ENCODE measurements around the gene SNX7. TPM values are rescaled to one million over a fixed set of nuclear protein-coding genes. Genes with fewer than 3 reads are reported as not detected.

The SNX7 gene
- total RNA-seq, 1 donor from 2014 or later: 34.0 TPM

DNA sequence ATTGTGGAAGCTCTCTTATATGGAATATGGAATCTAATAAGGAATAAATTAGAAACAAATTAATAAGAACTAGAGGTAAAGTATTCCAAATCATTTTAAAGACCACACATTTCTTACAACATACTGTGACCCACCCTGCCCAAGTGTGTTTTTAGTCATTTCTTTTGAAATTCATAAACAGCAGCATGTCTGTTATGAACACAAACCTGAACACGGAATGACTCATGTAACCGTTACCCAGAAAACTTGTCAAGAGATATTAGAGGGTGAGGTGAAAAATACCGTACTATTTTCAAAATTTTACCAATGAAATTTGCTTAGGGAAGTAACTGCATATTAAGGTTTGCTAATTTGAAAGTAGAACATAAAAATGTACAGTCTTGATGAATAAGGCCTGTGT, 48.4 kb downstream of the SNX7 start:
- Mint-ChIP-seq H3K27me3 (ENCODE audit: low read depth) (no peaks in the 10 kb centered on the region), H3K36me3 (ENCODE audit: low read depth) (peaks cover 15% of the 10 kb centered on the region), H3K4me1 (ENCODE audit: low read depth) (no peaks in the 10 kb centered on the region), H3K27ac (ENCODE audit: unreplicated experiment) (no peak overlapping the region), H3K9me3 (ENCODE audit: low read depth) (peaks cover 12% of the 10 kb centered on the region), H3K4me3 (ENCODE audit: unreplicated experiment) (no peak overlapping the region)
- no peak for DNase-seq (ENCODE audit: low spot score)
- TF ChIP-seq CTCF (IDR thresholded peaks at IDR 0.05): no peak

GRCh38 chr1:98723574-98723973, 62.1 kb downstream of the SNX7 start:
- TF ChIP-seq CTCF (IDR thresholded peaks at IDR 0.05): no peak
- Mint-ChIP-seq H3K4me3 (ENCODE audit: unreplicated experiment) (no peak overlapping the region), H3K27ac (ENCODE audit: unreplicated experiment) (no peak overlapping the region), H3K36me3 (ENCODE audit: low read depth) (peaks cover 18% of the 10 kb centered on the region), H3K9me3 (ENCODE audit: low read depth) (peaks cover 12% of the 10 kb centered on the region), H3K27me3 (ENCODE audit: low read depth) (no peaks in the 10 kb centered on the region), H3K4me1 (ENCODE audit: low read depth) (no peaks in the 10 kb centered on the region)
- DNase-seq (ENCODE audit: low spot score): no peak

DNA sequence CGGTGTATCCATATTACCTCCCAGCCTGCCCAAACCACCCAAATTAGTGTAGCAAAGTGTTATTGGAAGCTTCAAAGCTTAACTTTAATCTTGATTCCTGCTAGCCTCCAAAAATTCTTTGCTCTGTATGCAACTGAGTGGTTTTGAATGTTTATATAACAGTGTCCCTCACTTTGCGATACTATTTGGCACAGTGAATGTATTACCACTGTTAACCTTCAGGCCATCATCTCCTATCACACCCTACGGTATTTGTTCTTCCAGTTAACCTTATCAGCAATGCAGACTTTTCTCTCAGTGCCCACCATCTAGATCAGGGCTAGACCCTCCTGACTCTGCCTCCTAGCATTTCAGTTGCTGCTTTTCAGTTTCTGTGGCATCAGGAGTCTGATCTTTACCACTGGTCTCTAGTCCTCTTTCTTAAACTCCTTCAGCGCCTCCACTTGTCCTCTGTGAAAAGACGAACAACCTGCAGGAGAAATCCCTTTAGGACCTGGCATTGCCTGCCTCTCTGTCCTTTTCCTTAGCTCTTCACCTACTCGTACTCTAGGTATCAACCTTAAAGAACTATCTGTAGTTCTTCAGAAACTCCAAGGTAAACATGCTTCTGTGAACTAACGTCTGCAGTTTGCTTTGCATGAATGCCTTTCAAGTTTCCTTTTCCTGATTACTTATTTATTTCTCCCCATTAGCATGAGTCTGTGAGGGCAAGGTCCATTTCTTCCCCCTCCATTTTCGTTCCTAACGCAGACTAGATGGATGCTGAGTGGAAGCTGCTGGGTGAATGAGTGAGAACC, 71.7 kb downstream of the SNX7 start:
- no peaks in the 10 kb centered on the region for H3K27me3 Mint-ChIP-seq (ENCODE audit: low read depth)
- no peaks in the 10 kb centered on the region for H3K4me1 Mint-ChIP-seq (ENCODE audit: low read depth)
- H3K27ac Mint-ChIP-seq (ENCODE audit: unreplicated experiment): no peak overlapping the region
- H3K9me3 Mint-ChIP-seq (ENCODE audit: low read depth): peaks cover 5% of the 10 kb centered on the region
- H3K36me3 Mint-ChIP-seq (ENCODE audit: low read depth): peaks cover 3% of the 10 kb centered on the region
- TF ChIP-seq CTCF (IDR thresholded peaks at IDR 0.05): no peak
- DNase-seq (ENCODE audit: low spot score): no peak
- no peak overlapping the region for H3K4me3 Mint-ChIP-seq (ENCODE audit: unreplicated experiment)

DNA sequence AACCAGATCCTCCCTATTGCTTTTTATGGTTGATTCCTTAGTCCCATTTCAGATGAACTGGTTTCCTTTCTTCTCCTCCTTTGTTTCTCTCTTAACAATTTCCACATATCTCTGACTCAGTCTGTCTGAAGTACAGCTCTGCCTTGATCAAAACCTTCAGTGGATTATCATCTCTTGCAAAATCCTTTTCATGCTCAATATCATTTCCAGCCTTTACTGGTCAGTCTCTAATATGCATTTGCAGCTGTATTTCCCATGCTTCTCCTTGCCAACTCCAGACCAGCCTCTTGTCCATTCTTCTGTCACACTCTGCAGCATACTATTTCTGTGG, 72.2 kb downstream of the SNX7 start:
- H3K27me3 Mint-ChIP-seq (ENCODE audit: low read depth): no peaks in the 10 kb centered on the region
- no peak overlapping the region for H3K27ac Mint-ChIP-seq (ENCODE audit: unreplicated experiment)
- no peaks in the 10 kb centered on the region for H3K4me1 Mint-ChIP-seq (ENCODE audit: low read depth)
- H3K36me3 Mint-ChIP-seq (ENCODE audit: low read depth): peaks cover 2% of the 10 kb centered on the region
- DNase-seq (ENCODE audit: low spot score): no peak
- no peak for TF ChIP-seq CTCF (IDR thresholded peaks at IDR 0.05)
- H3K4me3 Mint-ChIP-seq (ENCODE audit: unreplicated experiment): no peak overlapping the region
- peaks cover 2% of the 10 kb centered on the region for H3K9me3 Mint-ChIP-seq (ENCODE audit: low read depth)

- DNase-seq (ENCODE audit: low spot score): no peak
- no peak for TF ChIP-seq CTCF (IDR thresholded peaks at IDR 0.05)
- Mint-ChIP-seq H3K4me3 (ENCODE audit: unreplicated experiment) (no peak overlapping the region), H3K4me1 (ENCODE audit: low read depth) (no peaks in the 10 kb centered on the region), H3K36me3 (ENCODE audit: low read depth) (peaks cover 2% of the 10 kb centered on the region), H3K27ac (ENCODE audit: unreplicated experiment) (no peak overlapping the region), H3K9me3 (ENCODE audit: low read depth) (no peaks in the 10 kb centered on the region), H3K27me3 (ENCODE audit: low read depth) (no peaks in the 10 kb centered on the region)
Measured at GRCh38 chr1:98735756-98736155, 74.2 kb downstream of the SNX7 start.
